ENCODE measurements around the gene IVD. TPM values are rescaled to one million over a fixed set of nuclear protein-coding genes. Genes with fewer than 3 reads are reported as not detected.

Gene IVD
- total and polyA plus RNA-seq, 9 of the 15 experiments (the other 6 are each of a cell fraction or from before 2014, with no cell fraction given), result 0.15 to 4.5 (median 2.4) TPM

- no peak for TF ChIP-seq SNRNP70 (optimal IDR thresholded peaks at IDR 0.05; ENCODE audit: low read depth, low read length)
- no peak for TF ChIP-seq CBX1 (IDR thresholded peaks at IDR 0.05; ENCODE audit: low read depth)
- TF ChIP-seq ILK (tag; IDR thresholded peaks at IDR 0.05; ENCODE audit: borderline replicate concordance, low read depth), result no peak
- TF ChIP-seq ELK3 (CRISPR knock-in tag; IDR thresholded peaks at IDR 0.05), result no peak
- no peak for TF ChIP-seq ZNF655 (CRISPR knock-in tag; IDR thresholded peaks at IDR 0.05)
- no peak for TF ChIP-seq MTF1 (CRISPR knock-in tag; IDR thresholded peaks at IDR 0.05; ENCODE audit: borderline replicate concordance)
- no peak for TF ChIP-seq SAFB (IDR thresholded peaks at IDR 0.05; ENCODE audit: borderline replicate concordance, low read depth, low read length)
- TF ChIP-seq L3MBTL2 (IDR thresholded peaks at IDR 0.05), result peak; percentile 14; the same call in 1 of the 2 replicates
- TF ChIP-seq HMGN3 (IDR thresholded peaks at IDR 0.05; ENCODE audit: borderline replicate concordance, extremely low read depth, insufficient read length, low read depth, low read length), result peak; percentile 15
- TF ChIP-seq NFRKB (IDR thresholded peaks at IDR 0.05; ENCODE audit: low read depth), result 0 out of 2 replicates have a peak, but pooled peaks have one; percentile 44
- TF ChIP-seq ZNF707 (CRISPR knock-in tag; conservative IDR thresholded peaks at IDR 0.05), result no peak
- no peak; a peak in 1 of 4 replicates for TF ChIP-seq MNT (conservative IDR thresholded peaks at IDR 0.05)
- peak; percentile 93; the same call in 1 of the 2 replicates for TF ChIP-seq CREB3L1 (IDR thresholded peaks at IDR 0.05; ENCODE audit: borderline replicate concordance, low read depth)
- no peak for TF ChIP-seq TCF3 (CRISPR knock-in tag; IDR thresholded peaks at IDR 0.05)
- no peak for TF ChIP-seq IRF9 (tag; IDR thresholded peaks at IDR 0.05)
- TF ChIP-seq PRPF4 (IDR thresholded peaks at IDR 0.05; ENCODE audit: insufficient read depth, low read depth, low read length, poor library complexity, severe bottlenecking), result no peak
- peak; percentile 54 for TF ChIP-seq RBFOX2 (IDR thresholded peaks at IDR 0.05; ENCODE audit: low read depth, low read length)
- no peak for TF ChIP-seq ZSCAN32 (CRISPR knock-in tag; IDR thresholded peaks at IDR 0.05)
- no peak for TF ChIP-seq ILF3 (IDR thresholded peaks at IDR 0.05; ENCODE audit: borderline replicate concordance)
Measured at GRCh38 chr15:40436116-40436891, 30.7 kb downstream of the IVD start (continued).
